CD14-positive monocyte (primary cell): ENCODE results near the gene GPN1. TPM values are rescaled to one million over a fixed set of nuclear protein-coding genes. Genes with fewer than 3 reads are reported as not detected.

Source experiments
- DNase-seq, 3 donors: peaks; one replicate each; pipeline ENCODE4 v3.0.0-alpha.2; 2011 to 2022
- H2AFZ ChIP-seq: 2 replicates; pipeline ENCODE4 v1.6.0; 2012; ENCODE audit warnings: mild to moderate bottlenecking, low read depth, low read length, inconsistent platforms; ENCODE audit not compliant: insufficient read depth, poor library complexity, severe bottlenecking
- H3K27ac ChIP-seq, 2 donors: 1 replicate in 1 of 2; 2 replicates in 1 of 2; pipeline ENCODE4 v1.5.1; 2012 to 2013; ENCODE audit warnings: low read length in 2 of 2, control low read depth in 1 of 2, inconsistent platforms in 1 of 2, low read depth in 1 of 2, mild to moderate bottlenecking in 1 of 2
- H3K27me3 ChIP-seq, 2 donors: one replicate each; pipeline versions ENCODE4 v1.6.0 to v1.6.1; 2011 to 2013; ENCODE audit warnings: low read length in 2 of 2; ENCODE audit not compliant: control insufficient read depth in 2 of 2, insufficient read depth in 2 of 2
- H3K36me3 ChIP-seq, 2 donors: replicated peaks in 1 of 2; 1 replicate in 1 of 2; 2 replicates in 1 of 2; pipeline versions ENCODE4 v1.5.1 to v1.6.1; 2012 to 2013; ENCODE audit warnings: low read length in 2 of 2, control low read depth in 1 of 2, inconsistent platforms in 1 of 2, mild to moderate bottlenecking in 1 of 2; ENCODE audit not compliant: insufficient read depth in 2 of 2, control insufficient read depth in 1 of 2
- H3K4me1 ChIP-seq, 2 donors: 1 replicate in 1 of 2; 2 replicates in 1 of 2; pipeline versions ENCODE4 v1.5.1 to v1.6.1; 2012 to 2013; ENCODE audit warnings: low read length in 2 of 2, control low read depth in 1 of 2, inconsistent platforms in 1 of 2, mild to moderate bottlenecking in 1 of 2, moderate library complexity in 1 of 2; ENCODE audit not compliant: insufficient read depth in 2 of 2, control insufficient read depth in 1 of 2
- H3K4me2 ChIP-seq: replicated peaks from 2 replicates; pipeline ENCODE3; 2012; ENCODE audit warnings: low read length, moderate library complexity, mild to moderate bottlenecking; ENCODE audit not compliant: poor library complexity, severe bottlenecking; ENCODE audit errors: extremely low read depth
- H3K4me3 ChIP-seq, 3 experiments: fragments of 200-600 bp in 1 of 3; sonication (generic) in 1 of 3; replicated peaks in 1 of 3; 1 replicate in 2 of 3; 2 replicates in 1 of 3; pipeline ENCODE4 v1.5.1; 2011 to 2013; ENCODE audit warnings: low read length in 3 of 3, mild to moderate bottlenecking in 3 of 3, control low read depth in 2 of 3, low read depth in 2 of 3, inconsistent platforms in 1 of 3, moderate library complexity in 1 of 3
- H3K79me2 ChIP-seq: 2 replicates; pipeline ENCODE4 v1.6.0; 2012; ENCODE audit warnings: mild to moderate bottlenecking, control low read depth, inconsistent platforms, low read length, moderate library complexity; ENCODE audit not compliant: insufficient read depth
- H3K9ac ChIP-seq: 2 replicates; pipeline ENCODE4 v1.6.0; 2017; ENCODE audit warnings: low read length, mild to moderate bottlenecking; ENCODE audit not compliant: insufficient read depth, poor library complexity, severe bottlenecking
- H3K9me3 ChIP-seq, 2 donors: replicated peaks in 1 of 2; 1 replicate in 1 of 2; 2 replicates in 1 of 2; pipeline versions ENCODE4 v1.5.1 to v1.6.1; 2012 to 2013; ENCODE audit warnings: low read length in 2 of 2, control low read depth in 1 of 2; ENCODE audit not compliant: control insufficient read depth in 1 of 2, insufficient read depth in 1 of 2
- H4K20me1 ChIP-seq: 2 replicates; pipeline ENCODE4 v1.6.0; 2012; ENCODE audit warnings: mild to moderate bottlenecking, low read length, control low read depth, moderate library complexity; ENCODE audit not compliant: insufficient read depth
- H3K27ac Mint-ChIP-seq, 7 donors: one replicate each; pipeline ENCODE4 v1.8.0; 2020; ENCODE audit warnings: mild to moderate bottlenecking in 7 of 7, mixed read lengths in 7 of 7, moderate library complexity in 6 of 7, inconsistent platforms in 2 of 7
- H3K27me3 Mint-ChIP-seq, 3 donors: one replicate each; pipeline ENCODE4 v1.8.0; 2021 to 2022; ENCODE audit warnings: low read depth in 3 of 3, mild to moderate bottlenecking in 3 of 3, mixed read lengths in 3 of 3, moderate library complexity in 3 of 3, inconsistent platforms in 1 of 3
- H3K36me3 Mint-ChIP-seq, 2 donors: one replicate each; pipeline ENCODE4 v1.8.0; 2020; ENCODE audit warnings: mixed read lengths in 2 of 2, inconsistent platforms in 1 of 2, mild to moderate bottlenecking in 1 of 2
- H3K4me1 Mint-ChIP-seq: one replicate; pipeline ENCODE4 v1.8.0; 2020; ENCODE audit warnings: mild to moderate bottlenecking, mixed read lengths
- H3K4me3 Mint-ChIP-seq, 2 donors: one replicate each; pipeline ENCODE4 v1.8.0; 2020; ENCODE audit warnings: mild to moderate bottlenecking in 2 of 2, mixed read lengths in 2 of 2, moderate library complexity in 1 of 2
- H3K9me3 Mint-ChIP-seq, 7 donors: one replicate each; pipeline ENCODE4 v1.8.0; 2020 to 2022; ENCODE audit warnings: mixed read lengths in 7 of 7, mild to moderate bottlenecking in 6 of 7, moderate library complexity in 6 of 7, inconsistent platforms in 2 of 7
- WGBS: methylation state at CpG from one replicate; pipeline ENCODE4 v1.1.5; 2013; ENCODE audit warnings: missing lambda C conversion rate; ENCODE audit not compliant: insufficient coverage; 5-methylcytosine and 5-hydroxymethylcytosine counted together
- intact Hi-C, 2 donors: fragments of 100-400 bp; cut with micrococcal nuclease; formaldehyde crosslinking; loops; one replicate each; pipeline versions ENCODE4 v1.15.0 to v1.15.1; 2023
- polyA plus RNA-seq, 3 donors: library from polyadenylated mRNA; depleted of rRNA in 1 of 3; unstranded in 2 of 3; stranded (reverse) in 1 of 3; fragments of 300-500 nt in 2 of 3; fragments of >200 nt in 1 of 3; fragmentation: Illumina TruSeq in 2 of 3; gene quantifications; 1 replicate in 2 of 3; 2 replicates in 1 of 3; pipeline ENCODE4 v1.2.3, GENCODE V29; 2012 to 2021
- TF ChIP-seq, protein P1 (sequence below): fragments of 200-600 bp; IDR thresholded peaks from one replicate; pipeline ENCODE4 v1.8.0; 2022; ENCODE audit warnings: antibody characterized with exemption, mild to moderate bottlenecking

Gene GPN1
- polyA plus RNA-seq, 3 donors, result 16.1 to 49.8 (median 46.8) TPM

DNA sequence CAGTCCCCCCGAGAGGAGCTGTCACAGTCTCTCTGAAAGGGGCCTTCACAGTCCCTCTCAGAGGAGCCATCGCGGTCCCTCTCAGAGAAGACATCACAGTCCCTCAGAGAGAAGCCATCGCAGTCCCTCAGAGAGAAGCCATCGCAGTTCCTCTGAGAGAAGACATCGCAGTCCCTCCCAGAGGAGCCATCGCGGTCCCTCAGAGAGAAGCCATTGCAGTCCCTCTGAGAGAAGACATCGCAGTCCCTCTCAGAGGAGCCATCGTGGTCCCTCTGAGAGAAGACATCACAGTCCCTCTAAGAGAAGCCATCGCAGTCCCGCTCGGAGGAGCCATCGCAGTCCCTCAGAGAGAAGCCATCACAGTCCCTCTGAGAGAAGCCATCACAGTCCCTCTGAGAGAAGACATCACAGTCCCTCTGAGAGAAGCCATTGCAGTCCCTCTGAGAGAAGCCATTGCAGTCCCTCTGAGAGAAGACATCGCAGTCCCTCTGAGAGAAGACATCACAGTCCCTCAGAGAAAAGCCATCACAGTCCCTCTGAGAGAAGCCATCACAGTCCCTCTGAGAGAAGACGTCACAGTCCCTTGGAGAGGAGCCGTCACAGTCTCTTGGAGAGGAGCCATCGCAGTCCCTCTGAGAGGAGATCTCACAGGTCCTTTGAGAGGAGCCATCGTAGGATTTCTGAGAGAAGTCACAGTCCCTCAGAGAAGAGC is 47.3 kb upstream of the GPN1 start:
- Mint-ChIP-seq H3K4me3 (peak overlapping the region in 1 of 2 donors; percentile 91), H3K27ac (peak overlapping the region in 5 of 7 donors; percentile 38 to 99 (median 90)), H3K9me3 (peaks cover 13 to 38% (median 30%) of the 10 kb centered on the region in 7 donors), H3K27me3 (peaks cover 0 to 4% (median 2%) of the 10 kb centered on the region in 3 donors), H3K4me1 (peaks cover 34% of the 10 kb centered on the region), H3K36me3 (peaks cover 3 to 8% of the 10 kb centered on the region in 2 donors)
- Histone ChIP-seq H3K9ac (no peak overlapping the region), H2AFZ (peak overlapping the region; percentile 91), H3K4me1 (peaks cover 24 to 25% of the 10 kb centered on the region in 2 donors), H3K79me2 (peaks cover 35% of the 10 kb centered on the region), H3K4me2 (no peak overlapping the region), H3K4me3 (no peak overlapping the region), H4K20me1 (peaks cover 5% of the 10 kb centered on the region), H3K9me3 (peaks cover 16 to 18% of the 10 kb centered on the region in 2 donors), H3K27me3 (peaks cover 0 to 2% of the 10 kb centered on the region in 2 donors), H3K27ac (peak overlapping the region in 1 of 2 donors; percentile 91), H3K36me3 (no peaks in the 10 kb centered on the region)
- intact Hi-C loops, result loop anchor here (10.0 kb wide), 2 partner anchors 87 to 157 kb away; partner anchors contain the start of genes NRBP1 (in 2 of the 2), FNDC4 (in 1 of the 2) and GCKR (in 1 of the 2)
- WGBS, result over 99% methylated on average over 19 of the region's 19 CpGs
- TF ChIP-seq, protein P1, sequence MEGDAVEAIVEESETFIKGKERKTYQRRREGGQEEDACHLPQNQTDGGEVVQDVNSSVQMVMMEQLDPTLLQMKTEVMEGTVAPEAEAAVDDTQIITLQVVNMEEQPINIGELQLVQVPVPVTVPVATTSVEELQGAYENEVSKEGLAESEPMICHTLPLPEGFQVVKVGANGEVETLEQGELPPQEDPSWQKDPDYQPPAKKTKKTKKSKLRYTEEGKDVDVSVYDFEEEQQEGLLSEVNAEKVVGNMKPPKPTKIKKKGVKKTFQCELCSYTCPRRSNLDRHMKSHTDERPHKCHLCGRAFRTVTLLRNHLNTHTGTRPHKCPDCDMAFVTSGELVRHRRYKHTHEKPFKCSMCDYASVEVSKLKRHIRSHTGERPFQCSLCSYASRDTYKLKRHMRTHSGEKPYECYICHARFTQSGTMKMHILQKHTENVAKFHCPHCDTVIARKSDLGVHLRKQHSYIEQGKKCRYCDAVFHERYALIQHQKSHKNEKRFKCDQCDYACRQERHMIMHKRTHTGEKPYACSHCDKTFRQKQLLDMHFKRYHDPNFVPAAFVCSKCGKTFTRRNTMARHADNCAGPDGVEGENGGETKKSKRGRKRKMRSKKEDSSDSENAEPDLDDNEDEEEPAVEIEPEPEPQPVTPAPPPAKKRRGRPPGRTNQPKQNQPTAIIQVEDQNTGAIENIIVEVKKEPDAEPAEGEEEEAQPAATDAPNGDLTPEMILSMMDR, result no peak
- DNase-seq, result no peak

DNA sequence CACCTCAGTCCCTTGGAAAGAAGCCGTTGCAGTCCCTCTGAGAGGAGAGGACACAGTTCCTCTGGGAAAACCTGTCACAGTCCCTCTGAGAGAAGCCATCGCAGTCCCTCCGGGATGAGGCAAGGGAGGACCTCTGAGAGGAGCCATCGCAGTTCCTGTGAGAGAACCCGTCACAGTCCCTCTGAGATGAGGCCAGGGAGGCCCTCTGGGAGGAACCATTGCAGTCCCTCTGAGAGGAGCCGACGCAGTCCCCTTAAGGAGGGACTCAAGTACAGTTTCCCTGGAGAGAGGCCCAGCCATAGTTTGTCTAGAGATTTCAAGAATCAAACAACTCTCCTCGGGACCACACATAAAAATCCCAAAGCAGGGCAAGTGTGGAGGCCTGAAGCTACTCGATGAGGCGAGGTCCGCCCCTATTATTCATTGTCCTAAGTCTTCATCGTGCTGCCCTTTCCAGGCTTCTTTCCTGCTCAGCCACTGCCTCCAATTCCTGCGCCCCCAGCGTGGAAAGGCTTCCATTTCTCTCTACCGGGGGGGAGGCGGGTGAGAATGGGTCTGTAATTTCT is 46.6 kb upstream of the GPN1 start:
- peak in 1 of 3 donors; percentile 6 for DNase-seq
- Histone ChIP-seq H3K36me3 (no peaks in the 10 kb centered on the region), H3K4me2 (peak overlapping the region; percentile 85), H3K4me3 (peak overlapping the region; percentile 66 to 98 (median 87)), H3K9ac (peak overlapping the region; percentile 74), H3K27ac (peak overlapping the region; percentile 72 to 91), H3K9me3 (peaks cover 13 to 16% of the 10 kb centered on the region in 2 donors), H3K79me2 (peaks cover 41% of the 10 kb centered on the region), H3K4me1 (peaks cover 24 to 25% of the 10 kb centered on the region in 2 donors), H4K20me1 (peaks cover 9% of the 10 kb centered on the region), H2AFZ (peak overlapping the region; percentile 91), H3K27me3 (no peaks in the 10 kb centered on the region)
- Mint-ChIP-seq H3K4me1 (peaks cover 34% of the 10 kb centered on the region), H3K36me3 (peaks cover 3 to 8% of the 10 kb centered on the region in 2 donors), H3K4me3 (peak overlapping the region; percentile 91 to 95), H3K9me3 (peaks cover 13 to 33% (median 24%) of the 10 kb centered on the region in 7 donors), H3K27me3 (peaks cover 0 to 3% (median 2%) of the 10 kb centered on the region in 3 donors), H3K27ac (peak overlapping the region; percentile 90 to 99 (median 96))
- TF ChIP-seq, protein P1, result no peak
- 90% methylated on average over 9 of the region's 16 CpGs for WGBS
- intact Hi-C loops, result loop anchor here (10.0 kb wide), 2 partner anchors 87 to 157 kb away; partner anchors contain the start of genes NRBP1 (in 2 of the 2), FNDC4 (in 1 of the 2) and GCKR (in 1 of the 2)
